ENCODE data around the gene PAOX.
"Not testable (repeated sequence)": the region's sequence is repeated elsewhere in the genome, so short reads cannot be mapped to it uniquely, and the experiment has no call there.

Gene PAOX

GRCh38 chr10:133365461-133366129 is 13.5 kb upstream of the PAOX start:
- TF ChIP-seq EZH2 (IDR thresholded peaks at IDR 0.05; ENCODE audit: borderline replicate concordance, low read length), result no peak
- TF ChIP-seq CTCF (IDR thresholded peaks at IDR 0.05; ENCODE audit: low read length), result no peak
- no peaks in the 10 kb centered on the region for H3F3A ChIP-seq (ENCODE audit: insufficient read depth, low read length)
- no peaks in the 10 kb centered on the region for H3K9me2 ChIP-seq (ENCODE audit: low read depth, low read length)
- H3K36me3 ChIP-seq (ENCODE audit: insufficient read depth, low read length), result peaks cover 37% of the 10 kb centered on the region
- H3K79me2 ChIP-seq (ENCODE audit: insufficient read depth, low read length), result no peaks in the 10 kb centered on the region
- H3K4me2 ChIP-seq (ENCODE audit: low read length), result no peak overlapping the region
- H3K4me3 ChIP-seq (ENCODE audit: low read depth, low read length, poor library complexity, severe bottlenecking), result no peak overlapping the region
- no peak overlapping the region for H2AFZ ChIP-seq (ENCODE audit: low read length)
- no peaks in the 10 kb centered on the region for H3K9me3 ChIP-seq (ENCODE audit: low read length)
- H3K27me3 ChIP-seq (ENCODE audit: insufficient read depth, low read length), result no peaks in the 10 kb centered on the region
- H3K27ac ChIP-seq (ENCODE audit: low read depth, low read length, poor library complexity, severe bottlenecking), result no peak overlapping the region
- no peak overlapping the region for H3K9ac ChIP-seq (ENCODE audit: low read length)
- H3K4me1 ChIP-seq (ENCODE audit: insufficient read depth, low read length, severe bottlenecking), result no peaks in the 10 kb centered on the region
- H4K20me1 ChIP-seq (ENCODE audit: insufficient read depth, low read length), result no peaks in the 10 kb centered on the region

GRCh38 chr10:133366130-133366478 is 13.0 kb upstream of the PAOX start:
- Histone ChIP-seq H3K9ac (ENCODE audit: low read length) (no peak overlapping the region), H3K79me2 (ENCODE audit: insufficient read depth, low read length) (no peaks in the 10 kb centered on the region), H3K4me3 (ENCODE audit: low read depth, low read length, poor library complexity, severe bottlenecking) (no peak overlapping the region), H3K9me2 (ENCODE audit: low read depth, low read length) (no peaks in the 10 kb centered on the region), H3K27ac (ENCODE audit: low read depth, low read length, poor library complexity, severe bottlenecking) (no peak overlapping the region), H3K4me2 (ENCODE audit: low read length) (no peak overlapping the region), H4K20me1 (ENCODE audit: insufficient read depth, low read length) (no peaks in the 10 kb centered on the region), H3K9me3 (ENCODE audit: low read length) (no peaks in the 10 kb centered on the region), H3K36me3 (ENCODE audit: insufficient read depth, low read length) (peaks cover 37% of the 10 kb centered on the region), H3K27me3 (ENCODE audit: insufficient read depth, low read length) (no peaks in the 10 kb centered on the region), H3K4me1 (ENCODE audit: insufficient read depth, low read length, severe bottlenecking) (no peaks in the 10 kb centered on the region), H3F3A (ENCODE audit: insufficient read depth, low read length) (no peaks in the 10 kb centered on the region), H2AFZ (ENCODE audit: low read length) (no peak overlapping the region)
- no peak for TF ChIP-seq CTCF (IDR thresholded peaks at IDR 0.05; ENCODE audit: low read length)
- no peak for TF ChIP-seq EZH2 (IDR thresholded peaks at IDR 0.05; ENCODE audit: borderline replicate concordance, low read length)

GRCh38 chr10:133366751-133367150 is 12.3 kb upstream of the PAOX start:
- Histone ChIP-seq H4K20me1 (ENCODE audit: insufficient read depth, low read length) (no peaks in the 10 kb centered on the region), H3K4me2 (ENCODE audit: low read length) (no peak overlapping the region), H3K9me3 (ENCODE audit: low read length) (no peaks in the 10 kb centered on the region), H3K27me3 (ENCODE audit: insufficient read depth, low read length) (no peaks in the 10 kb centered on the region), H2AFZ (ENCODE audit: low read length) (no peak overlapping the region), H3K79me2 (ENCODE audit: insufficient read depth, low read length) (no peaks in the 10 kb centered on the region), H3K27ac (ENCODE audit: low read depth, low read length, poor library complexity, severe bottlenecking) (no peak overlapping the region), H3K9me2 (ENCODE audit: low read depth, low read length) (no peaks in the 10 kb centered on the region), H3F3A (ENCODE audit: insufficient read depth, low read length) (no peaks in the 10 kb centered on the region), H3K4me3 (ENCODE audit: low read depth, low read length, poor library complexity, severe bottlenecking) (no peak overlapping the region), H3K36me3 (ENCODE audit: insufficient read depth, low read length) (peaks cover 37% of the 10 kb centered on the region), H3K4me1 (ENCODE audit: insufficient read depth, low read length, severe bottlenecking) (peaks cover under 1% of the 10 kb centered on the region), H3K9ac (ENCODE audit: low read length) (no peak overlapping the region)
- no peak for TF ChIP-seq EZH2 (IDR thresholded peaks at IDR 0.05; ENCODE audit: borderline replicate concordance, low read length)
- TF ChIP-seq CTCF (IDR thresholded peaks at IDR 0.05; ENCODE audit: low read length), result no peak

- not testable (repeated sequence) for H3K9me2 ChIP-seq (ENCODE audit: low read depth, low read length); H3K27ac ChIP-seq (ENCODE audit: low read depth, low read length, poor library complexity, severe bottlenecking); H3K4me2 ChIP-seq (ENCODE audit: low read length); H3K4me3 ChIP-seq (ENCODE audit: low read depth, low read length, poor library complexity, severe bottlenecking); H3K79me2 ChIP-seq (ENCODE audit: insufficient read depth, low read length); H4K20me1 ChIP-seq (ENCODE audit: insufficient read depth, low read length); H3K9ac ChIP-seq (ENCODE audit: low read length); H3K9me3 ChIP-seq (ENCODE audit: low read length); H3K27me3 ChIP-seq (ENCODE audit: insufficient read depth, low read length); H3F3A ChIP-seq (ENCODE audit: insufficient read depth, low read length); H3K4me1 ChIP-seq (ENCODE audit: insufficient read depth, low read length, severe bottlenecking); H2AFZ ChIP-seq (ENCODE audit: low read length)
- H3K36me3 ChIP-seq (ENCODE audit: insufficient read depth, low read length), result peaks cover 37% of the 10 kb centered on the region
Measured at GRCh38 chr10:133367461-133367860, 11.6 kb upstream of the PAOX start.
